Thoracic aorta (tissue), 2 donors: ENCODE measurements around the gene LYZ. TPM values are rescaled to one million over a fixed set of nuclear protein-coding genes. Genes with fewer than 3 reads are reported as not detected.

Experiments used
- ATAC-seq: fragments of 150-250 bp; one replicate; pipeline ENCODE4 v1.8.0; 2017; ENCODE audit warnings: low read depth; ENCODE audit not compliant: insufficient number of reproducible peaks, low FRiP score
- DNase-seq: peaks from one replicate; pipeline ENCODE4 v3.0.0-alpha.2; 2020; ENCODE audit warnings: low spot score
- H3K27ac ChIP-seq, 2 donors: fragments of 200-600 bp; sonication (generic); 1 replicate in 1 of 2; 2 replicates in 1 of 2; pipeline ENCODE4 v1.5.1; 2016; ENCODE audit warnings: mild to moderate bottlenecking in 2 of 2, moderate library complexity in 2 of 2
- H3K27me3 ChIP-seq: fragments of 200-600 bp; sonication (generic); replicated peaks from 2 replicates; pipeline ENCODE4 v1.6.0; 2016; ENCODE audit warnings: mild to moderate bottlenecking; ENCODE audit not compliant: insufficient read depth
- H3K36me3 ChIP-seq: fragments of 200-600 bp; sonication (generic); one replicate; pipeline ENCODE4 v1.5.1; 2016
- H3K4me1 ChIP-seq, 2 donors: fragments of 200-600 bp; sonication (generic); 1 replicate in 1 of 2; 2 replicates in 1 of 2; pipeline versions ENCODE4 v1.5.1 to v1.6.0; 2016; ENCODE audit warnings: low read depth in 2 of 2, mild to moderate bottlenecking in 1 of 2; ENCODE audit not compliant: control insufficient read depth in 1 of 2
- H3K4me3 ChIP-seq: fragments of 200-600 bp; sonication (generic); 2 replicates; pipeline ENCODE4 v1.5.1; 2016; ENCODE audit warnings: mild to moderate bottlenecking
- H3K9me3 ChIP-seq: fragments of 200-600 bp; sonication (generic); 2 replicates; pipeline ENCODE4 v1.5.1; 2016
- total RNA-seq, 2 donors: library from RNA; depleted of rRNA; stranded (reverse); fragments of >200 nt; gene quantifications; one replicate each; pipeline versions ENCODE4 v1.1.0 to v1.2.3, GENCODE V29; 2016
- TF ChIP-seq, protein P1 (sequence below): fragments of 200-600 bp; sonication (generic); IDR thresholded peaks from one replicate; pipeline ENCODE4 v1.5.1; 2019; ENCODE audit warnings: antibody characterized with exemption

LYZ gene
- total RNA-seq, 2 donors from 2014 or later: 91.2 to 99.9 TPM

DNA sequence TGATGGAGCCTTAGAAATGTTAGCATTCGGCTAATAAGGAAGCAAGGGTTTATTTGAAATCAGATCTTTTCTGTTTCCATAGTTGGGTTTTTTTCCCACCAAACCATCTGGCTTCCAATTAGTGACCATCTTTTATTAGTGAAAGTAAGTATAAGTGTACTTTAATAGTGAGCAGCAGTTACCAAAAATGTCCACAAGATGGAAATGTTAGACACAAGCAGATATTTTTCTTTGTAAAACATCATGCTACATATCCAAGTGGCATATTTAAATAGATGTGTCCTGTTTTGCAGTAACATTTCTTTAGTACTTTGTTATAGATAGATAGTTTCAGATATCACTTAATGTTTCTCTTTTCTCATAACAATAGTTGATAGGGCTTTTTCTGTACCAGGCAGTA, 40.2 kb downstream of the LYZ start:
- H3K9me3 ChIP-seq: no peaks in the 10 kb centered on the region
- TF ChIP-seq, protein P1, sequence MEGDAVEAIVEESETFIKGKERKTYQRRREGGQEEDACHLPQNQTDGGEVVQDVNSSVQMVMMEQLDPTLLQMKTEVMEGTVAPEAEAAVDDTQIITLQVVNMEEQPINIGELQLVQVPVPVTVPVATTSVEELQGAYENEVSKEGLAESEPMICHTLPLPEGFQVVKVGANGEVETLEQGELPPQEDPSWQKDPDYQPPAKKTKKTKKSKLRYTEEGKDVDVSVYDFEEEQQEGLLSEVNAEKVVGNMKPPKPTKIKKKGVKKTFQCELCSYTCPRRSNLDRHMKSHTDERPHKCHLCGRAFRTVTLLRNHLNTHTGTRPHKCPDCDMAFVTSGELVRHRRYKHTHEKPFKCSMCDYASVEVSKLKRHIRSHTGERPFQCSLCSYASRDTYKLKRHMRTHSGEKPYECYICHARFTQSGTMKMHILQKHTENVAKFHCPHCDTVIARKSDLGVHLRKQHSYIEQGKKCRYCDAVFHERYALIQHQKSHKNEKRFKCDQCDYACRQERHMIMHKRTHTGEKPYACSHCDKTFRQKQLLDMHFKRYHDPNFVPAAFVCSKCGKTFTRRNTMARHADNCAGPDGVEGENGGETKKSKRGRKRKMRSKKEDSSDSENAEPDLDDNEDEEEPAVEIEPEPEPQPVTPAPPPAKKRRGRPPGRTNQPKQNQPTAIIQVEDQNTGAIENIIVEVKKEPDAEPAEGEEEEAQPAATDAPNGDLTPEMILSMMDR: peak; percentile 70

DNA sequence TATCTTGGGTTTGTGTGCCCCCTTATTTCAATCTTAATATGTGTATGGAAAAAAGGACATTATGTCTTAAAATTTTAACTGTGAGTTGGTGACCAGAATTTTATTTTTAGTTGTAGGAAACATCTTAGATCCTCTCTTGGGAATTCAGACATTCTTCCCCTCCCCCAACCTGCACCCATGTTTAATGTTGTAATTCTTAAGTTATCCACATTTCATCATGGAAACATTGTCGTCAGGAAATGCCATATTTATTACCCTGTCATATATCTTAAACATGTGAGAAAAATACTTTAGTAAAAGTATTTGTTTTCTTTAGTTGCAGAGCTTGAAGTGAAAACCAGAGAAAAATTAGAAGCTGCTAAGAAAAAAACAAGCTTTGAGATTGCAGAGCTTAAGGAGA, 41.6 kb downstream of the LYZ start:
- Histone ChIP-seq H3K27ac (peak overlapping the region in 1 of 2 donors; percentile 39), H3K4me3 (no peak overlapping the region), H3K4me1 (peaks cover 3 to 6% of the 10 kb centered on the region in 2 donors), H3K36me3 (no peaks in the 10 kb centered on the region), H3K27me3 (no peaks in the 10 kb centered on the region), H3K9me3 (no peaks in the 10 kb centered on the region)
- ATAC-seq: no peak
- no peak for DNase-seq
- TF ChIP-seq, protein P1: no peak

More for the DNA sequence above, 40.2 kb downstream of the LYZ start:
- Histone ChIP-seq H3K27ac (peak overlapping the region in 1 of 2 donors; percentile 3), H3K27me3 (no peaks in the 10 kb centered on the region), H3K4me3 (no peak overlapping the region), H3K4me1 (peaks cover 3 to 6% of the 10 kb centered on the region in 2 donors), H3K36me3 (no peaks in the 10 kb centered on the region)
- no peak for ATAC-seq
- no peak for DNase-seq

DNA sequence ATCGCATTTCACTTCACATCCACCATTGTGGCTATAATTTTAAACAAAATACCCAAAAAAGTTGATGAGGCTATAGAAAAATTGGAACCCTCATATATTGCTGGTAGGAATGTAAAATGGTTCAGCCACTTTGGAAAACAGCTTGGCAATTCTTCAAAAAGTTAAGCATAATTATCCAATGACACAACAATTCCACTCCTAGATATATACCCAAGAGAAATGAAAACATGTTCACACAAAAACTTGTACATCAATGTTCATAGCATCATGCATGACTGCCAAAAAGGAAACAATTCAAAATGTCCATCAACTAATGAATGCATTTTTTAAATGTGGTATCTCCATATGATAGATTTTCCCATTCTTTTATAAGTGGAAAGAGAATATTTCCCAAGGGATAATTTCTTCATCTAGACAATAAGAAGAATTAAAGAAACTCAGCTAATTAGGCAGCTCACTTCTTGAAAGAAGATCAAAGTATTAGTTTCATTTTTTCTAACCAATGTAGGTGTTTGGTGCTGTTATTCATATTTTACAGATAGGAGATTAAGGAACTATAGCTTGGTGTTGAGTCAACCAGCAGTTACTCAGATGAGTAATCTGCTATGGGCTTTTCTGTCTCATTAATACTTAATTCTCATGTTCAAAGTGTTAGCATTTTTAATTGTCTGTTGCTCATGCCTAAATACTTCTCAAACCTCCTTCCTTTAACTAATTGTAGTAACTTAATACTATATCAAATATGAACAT, 44.2 kb downstream of the LYZ start:
- no peak overlapping the region for H3K27ac ChIP-seq
- ATAC-seq (no peak), DNase-seq (no peak)
- H3K9me3 ChIP-seq: peaks cover 3% of the 10 kb centered on the region
- no peaks in the 10 kb centered on the region for H3K27me3 ChIP-seq
- TF ChIP-seq, protein P1: no peak
- H3K4me1 ChIP-seq: peaks cover 3 to 6% of the 10 kb centered on the region in 2 donors
- H3K4me3 ChIP-seq: no peak overlapping the region
- H3K36me3 ChIP-seq: no peaks in the 10 kb centered on the region

DNA sequence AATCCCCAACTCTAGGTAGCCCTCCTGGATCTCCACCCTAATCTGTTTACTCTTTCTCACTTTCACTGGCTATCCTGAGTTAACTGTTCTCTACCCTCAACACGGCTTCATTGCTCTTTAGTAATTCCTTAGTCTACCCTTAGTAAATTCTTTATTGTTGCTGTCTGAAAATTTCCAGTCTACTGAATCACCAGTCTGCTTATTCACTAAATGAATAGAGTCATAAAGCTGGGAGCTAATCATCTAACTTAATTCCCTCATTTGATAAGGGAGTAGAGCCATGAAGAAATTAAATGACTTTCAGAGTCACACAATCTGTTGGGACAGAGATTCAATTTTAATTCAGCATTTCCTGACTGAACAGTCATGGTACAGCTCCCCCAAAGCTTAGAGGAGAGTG, 47.9 kb downstream of the LYZ start:
- Histone ChIP-seq H3K36me3 (no peaks in the 10 kb centered on the region), H3K4me3 (no peak overlapping the region), H3K27ac (no peak overlapping the region), H3K4me1 (no peaks in the 10 kb centered on the region), H3K9me3 (peaks cover 3% of the 10 kb centered on the region), H3K27me3 (no peaks in the 10 kb centered on the region)
- no peak for DNase-seq
- no peak for ATAC-seq
- TF ChIP-seq, protein P1: no peak

DNA sequence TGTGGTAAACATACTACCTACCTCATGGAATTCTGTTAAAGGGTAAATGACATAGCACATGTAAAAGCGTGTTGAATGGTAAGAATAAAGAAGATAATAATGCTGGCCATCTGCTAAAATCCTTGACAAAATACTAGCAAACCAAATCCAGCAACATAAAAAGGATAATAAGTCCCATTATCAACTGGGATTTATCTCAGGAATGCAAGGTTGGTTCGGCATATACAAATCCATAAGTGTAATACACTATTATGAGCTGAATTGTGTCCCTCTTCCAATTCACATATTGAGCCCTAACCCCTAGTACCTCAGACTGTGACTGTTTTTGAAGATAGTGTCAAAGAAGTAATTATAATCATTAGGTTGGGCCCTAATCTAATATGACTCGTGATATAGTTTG, 48.8 kb downstream of the LYZ start:
- ATAC-seq (no peak), DNase-seq (no peak)
- Histone ChIP-seq H3K4me3 (no peak overlapping the region), H3K4me1 (peaks cover 0 to 8% of the 10 kb centered on the region in 2 donors), H3K27me3 (no peaks in the 10 kb centered on the region), H3K27ac (no peak overlapping the region), H3K9me3 (peaks cover 3% of the 10 kb centered on the region), H3K36me3 (no peaks in the 10 kb centered on the region)
- TF ChIP-seq, protein P1: no peak
